Upper lobe of left lung (tissue), 4 donors: ENCODE measurements around the gene C1QTNF12.

Experiments used
- EP300 ChIP-seq, 4 donors: sonication (generic); formaldehyde crosslinking; IDR thresholded peaks; one replicate each; pipeline ENCODE4 v1.5.1; 2017; ENCODE audit warnings: antibody characterized with exemption in 4 of 4, control low read depth in 2 of 4
- POLR2A ChIP-seq, 4 donors: fragments of 450-650 bp; IDR thresholded peaks; one replicate each; pipeline ENCODE4 v1.5.1; 2016 to 2017; ENCODE audit warnings: antibody characterized with exemption in 4 of 4, mild to moderate bottlenecking in 2 of 4
- POLR2AphosphoS5 ChIP-seq, 2 donors: sonication (generic); formaldehyde crosslinking; IDR thresholded peaks; one replicate each; pipeline ENCODE4 v1.5.1; 2017; ENCODE audit warnings: antibody characterized with exemption in 2 of 2
- TF ChIP-seq, protein P1 (sequence below), 6 experiments: fragments of 450-650 bp in 4 of 6; fragments of 200-600 bp in 2 of 6; sonication (generic) in 2 of 6; IDR thresholded peaks; one replicate each; pipeline ENCODE4 v1.5.1; 2016 to 2019; ENCODE audit warnings: antibody characterized with exemption in 6 of 6

DNA sequence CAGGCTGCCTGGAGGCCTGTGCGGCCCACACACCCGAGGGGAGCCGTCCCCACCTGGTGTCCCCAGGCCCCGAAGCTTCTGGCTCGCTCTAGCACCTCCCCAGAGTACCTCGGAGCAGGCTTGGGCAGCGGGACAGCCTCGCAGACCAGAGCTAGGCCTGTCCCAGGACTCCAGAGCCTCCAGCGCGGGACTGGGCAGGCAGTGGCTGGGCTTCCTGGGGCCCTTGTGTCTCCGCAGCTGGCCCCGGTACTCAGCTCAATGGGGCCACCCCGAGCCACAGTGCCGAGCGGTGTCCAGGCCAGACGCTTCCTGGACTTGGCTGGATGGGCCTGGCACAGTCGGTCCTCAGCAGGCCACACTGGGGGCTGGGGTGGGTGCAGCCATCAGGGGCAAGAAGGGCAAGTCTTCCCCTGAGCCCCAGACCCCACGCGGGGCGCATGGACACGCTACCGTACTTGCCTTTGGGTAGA is 38.6 kb upstream of the C1QTNF12 start:
- TF ChIP-seq EP300 (IDR thresholded peaks at IDR 0.05) = no peak
- TF ChIP-seq, protein P1, sequence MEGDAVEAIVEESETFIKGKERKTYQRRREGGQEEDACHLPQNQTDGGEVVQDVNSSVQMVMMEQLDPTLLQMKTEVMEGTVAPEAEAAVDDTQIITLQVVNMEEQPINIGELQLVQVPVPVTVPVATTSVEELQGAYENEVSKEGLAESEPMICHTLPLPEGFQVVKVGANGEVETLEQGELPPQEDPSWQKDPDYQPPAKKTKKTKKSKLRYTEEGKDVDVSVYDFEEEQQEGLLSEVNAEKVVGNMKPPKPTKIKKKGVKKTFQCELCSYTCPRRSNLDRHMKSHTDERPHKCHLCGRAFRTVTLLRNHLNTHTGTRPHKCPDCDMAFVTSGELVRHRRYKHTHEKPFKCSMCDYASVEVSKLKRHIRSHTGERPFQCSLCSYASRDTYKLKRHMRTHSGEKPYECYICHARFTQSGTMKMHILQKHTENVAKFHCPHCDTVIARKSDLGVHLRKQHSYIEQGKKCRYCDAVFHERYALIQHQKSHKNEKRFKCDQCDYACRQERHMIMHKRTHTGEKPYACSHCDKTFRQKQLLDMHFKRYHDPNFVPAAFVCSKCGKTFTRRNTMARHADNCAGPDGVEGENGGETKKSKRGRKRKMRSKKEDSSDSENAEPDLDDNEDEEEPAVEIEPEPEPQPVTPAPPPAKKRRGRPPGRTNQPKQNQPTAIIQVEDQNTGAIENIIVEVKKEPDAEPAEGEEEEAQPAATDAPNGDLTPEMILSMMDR (IDR thresholded peaks at IDR 0.05) = no peak
- no peak for TF ChIP-seq POLR2AphosphoS5 (IDR thresholded peaks at IDR 0.05)
- TF ChIP-seq POLR2A (IDR thresholded peaks at IDR 0.05) = no peak
